Keratinocyte (primary cell): Measurements from ENCODE around the gene NOSIP. TPM values are rescaled to one million over a fixed set of nuclear protein-coding genes. Genes with fewer than 3 reads are reported as not detected.

Source experiments
- DNase-seq: peaks from one replicate; pipeline ENCODE4 v3.0.0-alpha.2; 2011; ENCODE audit warnings: low read depth, missing footprints, low spot score
- FAIRE-seq: peaks from 2 replicates; lab custom pipeline; 2011; peaks lifted over from hg19 to GRCh38; lab: Jason Lieb, UNC
- H2AFZ ChIP-seq: 2 replicates; pipeline ENCODE4 v1.6.0; 2012; ENCODE audit warnings: low read length, control low read depth, inconsistent platforms; ENCODE audit not compliant: control insufficient read depth
- H3K27ac ChIP-seq: 2 replicates; pipeline ENCODE4 v1.5.1; 2011; ENCODE audit warnings: low read length; ENCODE audit not compliant: control insufficient read depth, insufficient read depth
- H3K27me3 ChIP-seq: 3 replicates; pipeline ENCODE4 v1.6.0; 2011; ENCODE audit warnings: low read length; ENCODE audit not compliant: control insufficient read depth, insufficient read depth; ENCODE audit errors: extremely low read depth
- H3K36me3 ChIP-seq, 2 experiments: 2 replicates in 1 of 2; 3 replicates in 1 of 2; pipeline ENCODE4 v1.5.1; 2011; ENCODE audit warnings: low read length in 2 of 2, mild to moderate bottlenecking in 1 of 2; ENCODE audit not compliant: control insufficient read depth in 2 of 2, insufficient read depth in 2 of 2; ENCODE audit errors: extremely low read depth in 1 of 2
- H3K4me1 ChIP-seq: 3 replicates; pipeline ENCODE4 v1.5.1; 2011; ENCODE audit warnings: low read length; ENCODE audit not compliant: control insufficient read depth, insufficient read depth; ENCODE audit errors: extremely low read depth
- H3K4me2 ChIP-seq: 3 replicates; pipeline ENCODE4 v1.6.0; 2011; ENCODE audit warnings: low read depth, low read length; ENCODE audit not compliant: control insufficient read depth, insufficient read depth; ENCODE audit errors: extremely low read depth
- H3K4me3 ChIP-seq, 3 experiments: fragments of 200-600 bp in 1 of 3; sonication (generic) in 1 of 3; 2 replicates in 2 of 3; 3 replicates in 1 of 3; pipeline ENCODE4 v1.5.1; 2011 to 2016; ENCODE audit warnings: low read length in 3 of 3, mild to moderate bottlenecking in 3 of 3, control low read depth in 2 of 3, inconsistent platforms in 1 of 3, low read depth in 1 of 3, mixed read lengths in 1 of 3, mixed run types in 1 of 3, moderate library complexity in 1 of 3; ENCODE audit not compliant: control insufficient read depth in 2 of 3, insufficient read depth in 2 of 3; ENCODE audit errors: extremely low read depth in 1 of 3
- H3K79me2 ChIP-seq: 2 replicates; pipeline ENCODE4 v1.6.0; 2012; ENCODE audit warnings: low read length; ENCODE audit not compliant: control insufficient read depth, insufficient read depth
- H3K9ac ChIP-seq: 3 replicates; pipeline ENCODE4 v1.6.0; 2011; ENCODE audit warnings: low read length; ENCODE audit not compliant: control insufficient read depth, insufficient read depth; ENCODE audit errors: extremely low read depth
- H3K9me1 ChIP-seq: 3 replicates; pipeline ENCODE4 v1.6.0; 2011; ENCODE audit warnings: low read length; ENCODE audit not compliant: control insufficient read depth, insufficient read depth; ENCODE audit errors: extremely low read depth
- H3K9me3 ChIP-seq: 2 replicates; pipeline ENCODE4 v1.5.1; 2012; ENCODE audit warnings: low read depth, low read length; ENCODE audit not compliant: control insufficient read depth
- H4K20me1 ChIP-seq: 3 replicates; pipeline ENCODE4 v1.6.0; 2011; ENCODE audit warnings: low read length; ENCODE audit not compliant: control insufficient read depth, insufficient read depth; ENCODE audit errors: extremely low read depth
- CTCF ChIP-seq, 3 experiments: IDR thresholded peaks in 1 of 3; conservative IDR thresholded peaks in 1 of 3; optimal IDR thresholded peaks in 1 of 3; 2 replicates in 2 of 3; 3 replicates in 1 of 3; pipeline versions ENCODE3 to v1.5.1; 2011; ENCODE audit warnings: low read length in 3 of 3, mild to moderate bottlenecking in 3 of 3, moderate library complexity in 2 of 3, control low read depth in 1 of 3, inconsistent platforms in 1 of 3; ENCODE audit not compliant: insufficient read depth in 2 of 3; ENCODE audit errors: extremely low read depth in 1 of 3
- EZH2 ChIP-seq: IDR thresholded peaks from one replicate; pipeline ENCODE4 v1.6.1; 2012; ENCODE audit warnings: inconsistent platforms, mild to moderate bottlenecking, low read length, moderate library complexity
- dilution Hi-C: fragments of 300-500 bp; cut with MboI; formaldehyde crosslinking; loops from one replicate; pipeline ENCODE4 v1.7.0; 2020; ENCODE audit warnings: low sequenced_read_pairs; ENCODE audit not compliant: extremely low pct_ligation_motif_present
- polyA plus RNA-seq, 5 experiments: library from polyadenylated mRNA; depleted of rRNA in 3 of 5; stranded (reverse) in 3 of 5; stranded (forward) in 1 of 5; unstranded in 1 of 5; fragments of >200 nt; gene quantifications; 1 replicate in 1 of 5; 2 replicates in 3 of 5; 3 replicates in 1 of 5; pipeline versions ENCODE4 v1.2.1 to v1.2.3, GENCODE V29; 2011 to 2012; ENCODE audit warnings: missing spikeins in 2 of 5, low read depth in 1 of 5, low replicate concordance in 1 of 5

The NOSIP gene
- polyA plus RNA-seq, 1 donor (not counting 4 experiments of a cell fraction or from before 2014, with no cell fraction given), result 36.6 TPM

GRCh38 chr19:49518033-49518432 lies 62.3 kb downstream of the NOSIP start:
- no peaks in the 10 kb centered on the region for H3K27me3 ChIP-seq
- dilution Hi-C loops, result no loop called here
- FAIRE-seq, result no peak

GRCh38 chr19:49515767-49516166 lies 64.6 kb downstream of the NOSIP start:
- Histone ChIP-seq H3K4me3 (no peak overlapping the region), H3K79me2 (no peaks in the 10 kb centered on the region), H4K20me1 (no peaks in the 10 kb centered on the region), H2AFZ (no peak overlapping the region), H3K9me3 (no peaks in the 10 kb centered on the region), H3K27ac (no peak overlapping the region), H3K27me3 (no peaks in the 10 kb centered on the region), H3K9ac (no peak overlapping the region), H3K4me1 (peaks cover 9% of the 10 kb centered on the region), H3K36me3 (no peaks in the 10 kb centered on the region), H3K9me1 (no peaks in the 10 kb centered on the region), H3K4me2 (no peak overlapping the region)
- FAIRE-seq, result no peak
- no peak for DNase-seq
- dilution Hi-C loops, result no loop called here
- no peak for TF ChIP-seq CTCF (optimal IDR thresholded peaks at IDR 0.05 in 1 of 3, IDR thresholded peaks at IDR 0.05 in 1 of 3, conservative IDR thresholded peaks at IDR 0.05 in 1 of 3; ENCODE audit: extremely low read depth in 1 of 3, insufficient read depth in 2 of 3, low read length in 3 of 3)
- TF ChIP-seq EZH2, result no peak

More at GRCh38 chr19:49518033-49518432, 62.3 kb downstream of the NOSIP start:
- Histone ChIP-seq H3K79me2 (no peaks in the 10 kb centered on the region), H3K9ac (no peak overlapping the region), H4K20me1 (no peaks in the 10 kb centered on the region), H3K4me1 (no peaks in the 10 kb centered on the region), H3K9me3 (no peaks in the 10 kb centered on the region), H3K27ac (no peak overlapping the region), H3K9me1 (no peaks in the 10 kb centered on the region), H3K36me3 (no peaks in the 10 kb centered on the region), H3K4me3 (no peak overlapping the region), H3K4me2 (no peak overlapping the region), H2AFZ (no peak overlapping the region)
- TF ChIP-seq CTCF (optimal IDR thresholded peaks at IDR 0.05 in 1 of 3, IDR thresholded peaks at IDR 0.05 in 1 of 3, conservative IDR thresholded peaks at IDR 0.05 in 1 of 3; ENCODE audit: extremely low read depth in 1 of 3, insufficient read depth in 2 of 3, low read length in 3 of 3) (no peak), EZH2 (no peak)
- DNase-seq, result no peak
